ENCODE measurements around the gene KANSL1.
"Not testable (repeated sequence)": the region's sequence is repeated elsewhere in the genome, so short reads cannot be mapped to it uniquely, and the experiment has no call there.

The KANSL1 gene

DNA sequence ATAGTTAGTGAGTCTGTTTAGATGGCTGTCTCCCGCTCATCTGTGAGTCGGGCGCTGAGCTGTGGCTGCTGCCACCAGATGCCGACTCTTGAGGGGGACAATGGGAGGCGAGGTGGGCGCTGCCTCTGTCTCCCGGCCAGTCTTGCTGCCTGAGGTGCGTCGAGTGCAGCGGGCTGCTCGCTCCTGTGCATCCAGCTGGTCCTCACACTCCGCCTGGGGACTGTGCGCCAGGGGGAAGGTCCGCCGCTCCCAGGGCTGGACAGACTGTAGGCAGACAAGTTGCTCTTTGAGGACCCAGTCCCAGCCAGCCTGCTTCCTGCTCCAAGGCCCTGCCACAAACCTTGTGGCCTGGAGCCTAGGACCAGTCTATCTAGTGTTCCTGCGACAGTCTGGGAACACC, 161.8 kb downstream of the KANSL1 start:
- no peak for DNase-seq

DNA sequence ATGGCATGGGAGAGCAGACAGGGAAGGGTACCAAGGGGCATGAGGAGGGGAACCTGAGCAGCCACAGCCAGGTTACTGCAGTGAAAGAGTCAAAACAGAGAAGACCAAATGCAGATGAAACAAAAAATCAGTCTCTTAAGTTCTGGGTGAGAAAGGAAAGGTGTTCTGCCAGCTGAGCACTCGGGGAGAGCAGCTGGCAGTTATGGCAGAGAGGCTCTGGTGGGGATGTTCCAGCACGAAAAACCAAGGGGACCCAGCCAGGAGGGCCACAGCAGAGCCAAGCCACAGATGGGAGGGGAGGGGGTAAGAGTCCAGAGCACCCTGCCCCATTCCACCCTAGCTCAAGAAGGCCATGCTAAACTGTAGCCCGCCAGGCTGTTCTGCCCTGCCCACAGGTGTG, 162.5 kb downstream of the KANSL1 start:
- no peak for DNase-seq

DNA sequence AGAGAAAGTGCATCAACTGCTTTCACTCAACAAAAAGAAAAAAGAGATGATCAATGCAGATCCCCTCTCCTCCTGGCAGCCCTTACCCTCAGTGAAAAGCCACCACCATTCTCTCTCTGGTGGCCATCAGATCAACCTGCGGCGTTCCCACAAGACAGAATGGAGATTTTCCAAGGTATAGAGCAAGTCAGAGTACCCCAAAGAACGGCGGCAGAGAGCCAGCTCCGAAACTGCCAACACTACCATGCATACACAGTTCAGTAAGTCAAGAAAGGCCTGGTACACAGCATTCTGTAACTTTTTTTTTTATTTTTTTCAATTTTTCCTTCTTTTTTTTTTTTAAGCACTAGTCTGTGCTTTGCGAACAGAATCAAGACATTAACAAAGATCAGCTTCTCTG, 163.6 kb downstream of the KANSL1 start:
- no peak for DNase-seq

DNA sequence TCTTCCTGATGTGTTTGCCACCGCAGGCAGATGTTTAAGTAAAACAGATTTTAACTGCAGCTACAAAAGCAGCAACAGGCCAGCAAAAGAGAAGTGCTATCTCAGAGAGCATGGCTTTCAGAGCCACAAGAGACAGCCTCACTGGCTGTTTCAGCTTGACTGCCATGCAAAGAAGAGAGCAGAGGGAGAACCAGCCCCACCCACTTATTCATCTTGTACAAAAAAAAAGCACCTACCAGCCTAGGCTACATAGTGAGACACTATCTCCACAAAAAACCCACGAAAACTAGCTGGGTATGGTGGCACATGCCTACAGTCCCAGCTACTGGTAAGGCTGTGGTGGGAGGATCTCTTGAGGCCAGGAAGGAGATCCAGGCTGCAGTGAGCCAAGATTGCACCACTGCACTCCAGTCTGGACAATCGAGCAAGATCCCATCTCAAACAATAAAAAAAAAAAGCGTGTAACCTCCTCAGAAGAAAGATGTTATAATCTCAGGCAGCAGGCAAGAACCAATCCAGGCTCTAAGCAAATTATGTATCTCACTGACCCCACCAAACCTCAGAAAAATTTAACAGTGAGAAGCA, 164.2 kb downstream of the KANSL1 start:
- no peak for DNase-seq

DNA sequence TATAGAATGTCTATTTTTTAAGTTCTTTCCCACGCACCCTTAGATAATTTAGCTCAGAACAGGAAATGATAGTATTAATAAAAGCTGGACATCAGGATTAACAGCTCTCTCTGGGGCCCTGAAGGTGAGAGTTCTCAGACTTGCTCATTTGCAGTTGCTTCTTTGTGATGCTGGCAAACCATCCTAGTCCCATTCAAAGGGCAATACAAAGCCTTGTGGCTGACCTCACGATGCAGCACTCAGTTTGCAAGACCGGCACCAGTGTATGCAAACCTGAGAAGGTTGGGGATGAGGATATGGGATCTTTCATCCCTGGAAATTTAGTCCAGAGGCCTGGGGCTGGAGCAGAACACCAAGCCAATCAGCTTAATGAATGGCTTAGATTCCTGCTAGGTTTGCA, 164.9 kb downstream of the KANSL1 start:
- DNase-seq, result no peak

DNA sequence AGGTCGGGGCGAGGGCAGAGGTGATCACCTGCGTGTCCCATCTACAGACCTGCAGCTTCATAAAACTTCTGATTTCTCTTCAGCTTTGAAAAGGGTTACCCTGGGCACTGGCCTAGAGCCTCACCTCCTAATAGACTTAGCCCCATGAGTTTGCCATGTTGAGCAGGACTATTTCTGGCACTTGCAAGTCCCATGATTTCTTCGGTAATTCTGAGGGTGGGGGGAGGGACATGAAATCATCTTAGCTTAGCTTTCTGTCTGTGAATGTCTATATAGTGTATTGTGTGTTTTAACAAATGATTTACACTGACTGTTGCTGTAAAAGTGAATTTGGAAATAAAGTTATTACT, 165.3 kb downstream of the KANSL1 start:
- DNase-seq, result no peak

DNA sequence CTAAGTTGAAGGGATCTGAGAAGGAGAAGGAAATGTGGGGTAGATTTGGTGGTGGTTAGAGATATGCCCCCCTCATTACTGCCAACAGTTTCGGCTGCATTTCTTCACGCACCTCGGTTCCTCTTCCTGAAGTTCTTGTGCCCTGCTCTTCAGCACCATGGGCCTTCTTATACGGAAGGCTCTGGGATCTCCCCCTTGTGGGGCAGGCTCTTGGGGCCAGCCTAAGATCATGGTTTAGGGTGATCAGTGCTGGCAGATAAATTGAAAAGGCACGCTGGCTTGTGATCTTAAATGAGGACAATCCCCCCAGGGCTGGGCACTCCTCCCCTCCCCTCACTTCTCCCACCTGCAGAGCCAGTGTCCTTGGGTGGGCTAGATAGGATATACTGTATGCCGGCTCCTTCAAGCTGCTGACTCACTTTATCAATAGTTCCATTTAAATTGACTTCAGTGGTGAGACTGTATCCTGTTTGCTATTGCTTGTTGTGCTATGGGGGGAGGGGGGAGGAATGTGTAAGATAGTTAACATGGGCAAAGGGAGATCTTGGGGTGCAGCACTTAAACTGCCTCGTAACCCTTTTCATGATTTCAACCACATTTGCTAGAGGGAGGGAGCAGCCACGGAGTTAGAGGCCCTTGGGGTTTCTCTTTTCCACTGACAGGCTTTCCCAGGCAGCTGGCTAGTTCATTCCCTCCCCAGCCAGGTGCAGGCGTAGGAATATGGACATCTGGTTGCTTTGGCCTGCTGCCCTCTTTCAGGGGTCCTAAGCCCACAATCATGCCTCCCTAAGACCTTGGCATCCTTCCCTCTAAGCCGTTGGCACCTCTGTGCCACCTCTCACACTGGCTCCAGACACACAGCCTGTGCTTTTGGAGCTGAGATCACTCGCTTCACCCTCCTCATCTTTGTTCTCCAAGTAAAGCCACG, 165.9 kb downstream of the KANSL1 start:
- DNase-seq, result no peak

DNA sequence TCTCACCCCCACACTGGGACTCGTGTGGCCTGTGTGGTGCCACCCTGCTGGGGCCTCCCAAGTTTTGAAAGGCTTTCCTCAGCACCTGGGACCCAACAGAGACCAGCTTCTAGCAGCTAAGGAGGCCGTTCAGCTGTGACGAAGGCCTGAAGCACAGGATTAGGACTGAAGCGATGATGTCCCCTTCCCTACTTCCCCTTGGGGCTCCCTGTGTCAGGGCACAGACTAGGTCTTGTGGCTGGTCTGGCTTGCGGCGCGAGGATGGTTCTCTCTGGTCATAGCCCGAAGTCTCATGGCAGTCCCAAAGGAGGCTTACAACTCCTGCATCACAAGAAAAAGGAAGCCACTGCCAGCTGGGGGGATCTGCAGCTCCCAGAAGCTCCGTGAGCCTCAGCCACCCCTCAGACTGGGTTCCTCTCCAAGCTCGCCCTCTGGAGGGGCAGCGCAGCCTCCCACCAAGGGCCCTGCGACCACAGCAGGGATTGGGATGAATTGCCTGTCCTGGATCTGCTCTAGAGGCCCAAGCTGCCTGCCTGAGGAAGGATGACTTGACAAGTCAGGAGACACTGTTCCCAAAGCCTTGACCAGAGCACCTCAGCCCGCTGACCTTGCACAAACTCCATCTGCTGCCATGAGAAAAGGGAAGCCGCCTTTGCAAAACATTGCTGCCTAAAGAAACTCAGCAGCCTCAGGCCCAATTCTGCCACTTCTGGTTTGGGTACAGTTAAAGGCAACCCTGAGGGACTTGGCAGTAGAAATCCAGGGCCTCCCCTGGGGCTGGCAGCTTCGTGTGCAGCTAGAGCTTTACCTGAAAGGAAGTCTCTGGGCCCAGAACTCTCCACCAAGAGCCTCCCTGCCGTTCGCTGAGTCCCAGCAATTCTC, 166.8 kb downstream of the KANSL1 start:
- no peak for DNase-seq

DNA sequence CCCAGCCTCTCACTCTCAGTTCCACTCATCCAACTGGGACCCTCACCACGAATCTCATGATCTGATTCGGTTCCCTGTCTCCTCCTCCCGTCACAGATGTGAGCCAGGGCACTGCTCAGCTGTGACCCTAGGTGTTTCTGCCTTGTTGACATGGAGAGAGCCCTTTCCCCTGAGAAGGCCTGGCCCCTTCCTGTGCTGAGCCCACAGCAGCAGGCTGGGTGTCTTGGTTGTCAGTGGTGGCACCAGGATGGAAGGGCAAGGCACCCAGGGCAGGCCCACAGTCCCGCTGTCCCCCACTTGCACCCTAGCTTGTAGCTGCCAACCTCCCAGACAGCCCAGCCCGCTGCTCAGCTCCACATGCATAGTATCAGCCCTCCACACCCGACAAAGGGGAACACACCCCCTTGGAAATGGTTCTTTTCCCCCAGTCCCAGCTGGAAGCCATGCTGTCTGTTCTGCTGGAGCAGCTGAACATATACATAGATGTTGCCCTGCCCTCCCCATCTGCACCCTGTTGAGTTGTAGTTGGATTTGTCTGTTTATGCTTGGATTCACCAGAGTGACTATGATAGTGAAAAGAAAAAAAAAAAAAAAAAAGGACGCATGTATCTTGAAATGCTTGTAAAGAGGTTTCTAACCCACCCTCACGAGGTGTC, 167.6 kb downstream of the KANSL1 start:
- no peak for DNase-seq

DNA sequence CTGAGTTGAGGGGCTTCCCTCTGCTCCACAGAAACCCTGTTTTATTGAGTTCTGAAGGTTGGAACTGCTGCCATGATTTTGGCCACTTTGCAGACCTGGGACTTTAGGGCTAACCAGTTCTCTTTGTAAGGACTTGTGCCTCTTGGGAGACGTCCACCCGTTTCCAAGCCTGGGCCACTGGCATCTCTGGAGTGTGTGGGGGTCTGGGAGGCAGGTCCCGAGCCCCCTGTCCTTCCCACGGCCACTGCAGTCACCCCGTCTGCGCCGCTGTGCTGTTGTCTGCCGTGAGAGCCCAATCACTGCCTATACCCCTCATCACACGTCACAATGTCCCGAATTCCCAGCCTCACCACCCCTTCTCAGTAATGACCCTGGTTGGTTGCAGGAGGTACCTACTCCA, 168.2 kb downstream of the KANSL1 start:
- DNase-seq, result no peak

DNA sequence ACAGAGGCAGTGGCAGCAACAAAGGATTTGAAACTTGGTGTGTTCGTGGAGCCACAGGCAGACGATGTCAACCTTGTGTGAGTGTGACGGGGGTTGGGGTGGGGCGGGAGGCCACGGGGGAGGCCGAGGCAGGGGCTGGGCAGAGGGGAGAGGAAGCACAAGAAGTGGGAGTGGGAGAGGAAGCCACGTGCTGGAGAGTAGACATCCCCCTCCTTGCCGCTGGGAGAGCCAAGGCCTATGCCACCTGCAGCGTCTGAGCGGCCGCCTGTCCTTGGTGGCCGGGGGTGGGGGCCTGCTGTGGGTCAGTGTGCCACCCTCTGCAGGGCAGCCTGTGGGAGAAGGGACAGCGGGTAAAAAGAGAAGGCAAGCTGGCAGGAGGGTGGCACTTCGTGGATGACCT, 168.6 kb downstream of the KANSL1 start:
- DNase-seq, result no peak

DNA sequence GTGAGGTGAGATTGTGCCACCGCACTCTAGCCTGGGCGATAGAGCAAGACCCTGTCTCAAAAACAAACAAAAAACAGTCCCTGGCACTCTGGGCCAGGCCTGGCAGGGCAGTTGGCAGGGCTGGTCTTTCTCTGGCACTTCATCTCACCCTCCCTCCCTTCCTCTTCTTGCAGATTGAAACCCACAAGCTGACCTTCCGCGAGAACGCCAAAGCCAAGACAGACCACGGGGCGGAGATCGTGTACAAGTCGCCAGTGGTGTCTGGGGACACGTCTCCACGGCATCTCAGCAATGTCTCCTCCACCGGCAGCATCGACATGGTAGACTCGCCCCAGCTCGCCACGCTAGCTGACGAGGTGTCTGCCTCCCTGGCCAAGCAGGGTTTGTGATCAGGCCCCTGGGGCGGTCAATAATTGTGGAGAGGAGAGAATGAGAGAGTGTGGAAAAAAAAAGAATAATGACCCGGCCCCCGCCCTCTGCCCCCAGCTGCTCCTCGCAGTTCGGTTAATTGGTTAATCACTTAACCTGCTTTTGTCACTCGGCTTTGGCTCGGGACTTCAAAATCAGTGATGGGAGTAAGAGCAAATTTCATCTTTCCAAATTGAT, 169.3 kb downstream of the KANSL1 start:
- no peak for DNase-seq

DNA sequence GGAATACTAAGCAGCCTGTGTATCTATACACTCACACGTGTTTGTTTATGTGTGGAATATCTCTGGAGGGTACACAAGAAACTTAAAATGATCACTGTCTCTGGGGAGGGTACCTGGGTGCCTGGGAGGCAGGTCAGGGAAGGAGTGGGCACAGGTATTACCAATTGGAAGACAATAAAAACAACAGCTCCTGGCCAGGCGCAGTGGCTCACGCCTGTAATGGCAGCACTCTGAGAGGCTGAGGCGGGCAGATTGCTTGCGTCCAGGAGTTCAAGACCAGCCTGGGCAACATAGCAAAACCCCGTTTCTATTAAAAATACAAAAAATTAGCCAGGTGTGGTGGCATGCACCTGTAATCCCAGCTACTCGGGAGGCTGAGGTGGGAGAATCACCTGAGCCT, 169.9 kb downstream of the KANSL1 start:
- not testable (repeated sequence) for DNase-seq

DNA sequence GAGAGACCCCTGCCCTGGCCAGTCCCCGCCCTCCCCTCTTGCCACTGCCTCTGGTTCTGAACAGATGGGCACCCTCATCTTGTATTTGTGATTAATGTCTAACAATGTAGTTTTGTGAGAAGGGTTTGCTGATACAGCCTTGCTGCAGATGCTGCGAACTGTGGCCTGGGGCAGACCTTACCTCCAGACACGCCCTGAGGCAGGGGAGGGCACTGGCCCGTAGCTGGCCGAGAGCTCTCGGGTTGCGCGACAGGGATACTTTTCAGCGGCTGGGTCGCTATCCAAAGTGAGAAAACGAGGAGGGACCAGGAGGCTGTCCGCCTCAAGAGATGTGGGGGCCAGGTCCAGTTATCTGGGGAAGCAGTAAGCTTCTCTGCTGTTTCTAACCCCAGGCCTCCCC, 172.2 kb downstream of the KANSL1 start:
- no peak for DNase-seq

DNA sequence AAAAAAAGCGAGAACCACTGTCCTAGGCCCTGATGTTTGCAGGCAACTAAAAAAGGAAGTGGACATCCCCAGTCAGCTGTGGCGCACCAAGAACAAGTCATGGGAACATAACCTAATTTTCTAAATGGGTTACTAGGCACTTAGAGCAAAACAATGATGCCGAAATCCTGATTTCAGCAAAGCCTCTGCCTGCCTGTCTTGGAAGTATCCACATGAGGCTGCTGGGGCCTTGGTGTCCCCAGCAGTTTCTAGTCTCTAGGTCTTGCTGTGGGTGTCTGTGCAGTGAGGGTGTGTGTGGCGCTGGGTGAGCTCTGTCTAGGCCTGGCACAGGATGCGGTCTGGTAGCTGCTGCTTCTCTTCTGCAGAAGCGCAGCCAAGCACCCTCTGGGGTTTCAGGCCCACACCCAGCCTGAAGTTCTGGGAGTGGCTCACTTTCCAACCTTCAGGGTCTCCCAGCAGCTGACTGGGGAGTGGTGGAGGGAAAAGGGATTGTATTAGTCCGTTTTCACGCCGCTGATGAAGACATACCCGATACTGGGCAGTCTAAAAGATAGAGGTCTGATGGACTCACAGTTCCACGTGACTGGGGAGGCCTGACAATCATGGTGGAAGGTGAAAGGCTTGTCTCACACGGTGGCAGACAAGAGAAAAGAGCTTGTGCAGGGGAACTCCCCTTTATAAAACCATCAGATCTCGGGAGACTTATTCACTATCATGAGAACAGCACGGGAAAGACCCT, 173.0 kb downstream of the KANSL1 start:
- DNase-seq, result no peak

DNA sequence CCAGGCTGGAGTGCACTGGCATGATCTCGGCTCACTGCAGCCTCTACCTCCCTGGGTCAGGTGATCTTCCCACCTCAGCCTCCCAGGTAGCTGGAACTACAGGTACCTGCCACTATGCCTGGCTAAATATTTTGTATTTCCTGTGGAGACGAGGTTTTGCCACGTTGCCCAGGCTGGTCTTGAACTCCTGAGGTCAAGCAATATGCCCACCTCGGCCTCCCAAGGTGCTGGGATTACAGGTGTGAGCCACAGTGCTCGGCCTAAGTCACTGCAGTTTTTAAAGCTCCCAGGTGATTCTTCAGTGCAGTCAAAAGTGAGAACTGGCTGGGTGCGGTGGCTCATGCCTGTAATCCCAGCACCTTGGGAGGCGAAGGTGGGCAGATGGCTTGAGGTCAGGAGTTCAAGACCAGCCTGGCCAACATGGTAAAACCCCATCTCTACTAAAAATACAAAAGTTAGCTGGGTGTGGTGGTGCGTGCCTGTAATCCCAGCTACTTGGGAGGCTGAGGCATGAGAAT, 173.8 kb downstream of the KANSL1 start:
- DNase-seq, result not testable (repeated sequence)

DNA sequence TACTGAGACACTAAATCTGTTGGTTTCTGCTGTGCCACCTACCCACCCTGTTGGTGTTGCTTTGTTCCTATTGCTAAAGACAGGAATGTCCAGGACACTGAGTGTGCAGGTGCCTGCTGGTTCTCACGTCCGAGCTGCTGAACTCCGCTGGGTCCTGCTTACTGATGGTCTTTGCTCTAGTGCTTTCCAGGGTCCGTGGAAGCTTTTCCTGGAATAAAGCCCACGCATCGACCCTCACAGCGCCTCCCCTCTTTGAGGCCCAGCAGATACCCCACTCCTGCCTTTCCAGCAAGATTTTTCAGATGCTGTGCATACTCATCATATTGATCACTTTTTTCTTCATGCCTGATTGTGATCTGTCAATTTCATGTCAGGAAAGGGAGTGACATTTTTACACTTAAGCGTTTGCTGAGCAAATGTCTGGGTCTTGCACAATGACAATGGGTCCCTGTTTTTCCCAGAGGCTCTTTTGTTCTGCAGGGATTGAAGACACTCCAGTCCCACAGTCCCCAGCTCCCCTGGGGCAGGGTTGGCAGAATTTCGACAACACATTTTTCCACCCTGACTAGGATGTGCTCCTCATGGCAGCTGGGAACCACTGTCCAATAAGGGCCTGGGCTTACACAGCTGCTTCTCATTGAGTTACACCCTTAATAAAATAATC, 179.6 kb downstream of the KANSL1 start:
- peak in 1 of 2 donors; percentile 48 for DNase-seq

DNA sequence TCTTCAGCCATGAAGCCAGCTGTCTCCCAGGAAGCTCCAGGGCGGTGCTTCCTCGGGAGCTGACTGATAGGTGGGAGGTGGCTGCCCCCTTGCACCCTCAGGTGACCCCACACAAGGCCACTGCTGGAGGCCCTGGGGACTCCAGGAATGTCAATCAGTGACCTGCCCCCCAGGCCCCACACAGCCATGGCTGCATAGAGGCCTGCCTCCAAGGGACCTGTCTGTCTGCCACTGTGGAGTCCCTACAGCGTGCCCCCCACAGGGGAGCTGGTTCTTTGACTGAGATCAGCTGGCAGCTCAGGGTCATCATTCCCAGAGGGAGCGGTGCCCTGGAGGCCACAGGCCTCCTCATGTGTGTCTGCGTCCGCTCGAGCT, 180.1 kb downstream of the KANSL1 start:
- no peak for DNase-seq

DNA sequence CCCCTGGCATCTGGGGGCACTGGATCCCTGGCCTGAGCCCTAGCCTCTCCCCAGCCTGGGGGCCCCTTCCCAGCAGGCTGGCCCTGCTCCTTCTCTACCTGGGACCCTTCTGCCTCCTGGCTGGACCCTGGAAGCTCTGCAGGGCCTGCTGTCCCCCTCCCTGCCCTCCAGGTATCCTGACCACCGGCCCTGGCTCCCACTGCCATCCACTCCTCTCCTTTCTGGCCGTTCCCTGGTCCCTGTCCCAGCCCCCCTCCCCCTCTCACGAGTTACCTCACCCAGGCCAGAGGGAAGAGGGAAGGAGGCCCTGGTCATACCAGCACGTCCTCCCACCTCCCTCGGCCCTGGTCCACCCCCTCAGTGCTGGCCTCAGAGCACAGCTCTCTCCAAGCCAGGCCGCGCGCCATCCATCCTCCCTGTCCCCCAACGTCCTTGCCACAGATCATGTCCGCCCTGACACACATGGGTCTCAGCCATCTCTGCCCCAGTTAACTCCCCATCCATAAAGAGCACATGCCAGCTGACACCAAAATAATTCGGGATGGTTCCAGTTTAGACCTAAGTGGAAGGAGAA, 180.6 kb downstream of the KANSL1 start:
- DNase-seq, result no peak

DNA sequence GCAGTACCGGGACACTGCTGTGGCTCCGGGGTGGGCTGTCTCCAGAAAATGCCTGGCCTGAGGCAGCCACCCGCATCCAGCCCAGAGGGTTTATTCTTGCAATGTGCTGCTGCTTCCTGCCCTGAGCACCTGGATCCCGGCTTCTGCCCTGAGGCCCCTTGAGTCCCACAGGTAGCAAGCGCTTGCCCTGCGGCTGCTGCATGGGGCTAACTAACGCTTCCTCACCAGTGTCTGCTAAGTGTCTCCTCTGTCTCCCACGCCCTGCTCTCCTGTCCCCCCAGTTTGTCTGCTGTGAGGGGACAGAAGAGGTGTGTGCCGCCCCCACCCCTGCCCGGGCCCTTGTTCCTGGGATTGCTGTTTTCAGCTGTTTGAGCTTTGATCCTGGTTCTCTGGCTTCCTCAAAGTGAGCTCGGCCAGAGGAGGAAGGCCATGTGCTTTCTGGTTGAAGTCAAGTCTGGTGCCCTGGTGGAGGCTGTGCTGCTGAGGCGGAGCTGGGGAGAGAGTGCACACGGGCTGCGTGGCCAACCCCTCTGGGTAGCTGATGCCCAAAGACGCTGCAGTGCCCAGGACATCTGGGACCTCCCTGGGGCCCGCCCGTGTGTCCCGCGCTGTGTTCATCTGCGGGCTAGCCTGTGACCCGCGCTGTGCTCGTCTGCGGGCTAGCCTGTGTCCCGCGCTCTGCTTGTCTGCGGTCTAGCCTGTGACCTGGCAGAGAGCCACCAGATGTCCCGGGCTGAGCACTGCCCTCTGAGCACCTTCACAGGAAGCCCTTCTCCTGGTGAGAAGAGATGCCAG, 181.3 kb downstream of the KANSL1 start:
- DNase-seq, result no peak
